GM23338 (cell line): ENCODE results near the gene USP31. TPM values are rescaled to one million over a fixed set of nuclear protein-coding genes. Genes with fewer than 3 reads are reported as not detected.
A peak's percentile ranks its signal among the peaks of the same experiment; 100 is the strongest.

Experiments
- ATAC-seq: fragments of 200-7000 bp; cut with Tn5 transposase; 3 replicates; pipeline ENCODE4 v1.9.1; 2020
- DNase-seq: peaks from one replicate; pipeline ENCODE4 v3.0.0-alpha.2; 2015; ENCODE audit warnings: low spot score
- H2AFZ ChIP-seq: fragments of 200-600 bp; sonication (generic); 2 replicates; pipeline ENCODE4 v1.8.0; 2016; ENCODE audit warnings: antibody characterized with exemption, mild to moderate bottlenecking, moderate library complexity
- H3F3A ChIP-seq: fragments of 200-600 bp; sonication (generic); replicated peaks from 2 replicates; pipeline ENCODE4 v1.8.0; 2017; ENCODE audit warnings: antibody characterized with exemption, mixed run types, low read depth
- H3K27ac ChIP-seq: fragments of 200-600 bp; sonication (generic); 2 replicates; pipeline ENCODE4 v1.6.1; 2016; ENCODE audit warnings: low read depth
- H3K27me3 ChIP-seq: fragments of 200-600 bp; sonication (generic); 2 replicates; pipeline ENCODE4 v1.8.0; 2016; ENCODE audit warnings: mild to moderate bottlenecking, mixed run types, moderate library complexity; ENCODE audit not compliant: insufficient read depth
- H3K36me3 ChIP-seq: fragments of 200-600 bp; sonication (generic); 2 replicates; pipeline ENCODE4 v1.8.0; 2016; ENCODE audit warnings: mild to moderate bottlenecking; ENCODE audit not compliant: insufficient read depth
- H3K4me1 ChIP-seq: fragments of 200-600 bp; sonication (generic); 2 replicates; pipeline ENCODE4 v1.8.0; 2016; ENCODE audit warnings: mild to moderate bottlenecking, moderate library complexity; ENCODE audit not compliant: insufficient read depth
- H3K4me2 ChIP-seq: fragments of 200-600 bp; sonication (generic); 2 replicates; pipeline ENCODE4 v1.7.1; 2017; ENCODE audit warnings: mixed run types
- H3K4me3 ChIP-seq: fragments of 200-600 bp; sonication (generic); 2 replicates; pipeline ENCODE4 v1.6.1; 2016; ENCODE audit warnings: mixed run types
- H3K79me2 ChIP-seq: fragments of 200-600 bp; sonication (generic); replicated peaks from 2 replicates; pipeline ENCODE4 v1.8.0; 2017; ENCODE audit warnings: mild to moderate bottlenecking; ENCODE audit not compliant: insufficient read depth
- H3K9me2 ChIP-seq: fragments of 200-600 bp; sonication (generic); 2 replicates; pipeline ENCODE4 v1.8.0; 2017; ENCODE audit not compliant: insufficient read depth
- H4K20me1 ChIP-seq: fragments of 200-600 bp; sonication (generic); replicated peaks from 2 replicates; pipeline ENCODE4 v1.8.0; 2017; ENCODE audit warnings: mild to moderate bottlenecking; ENCODE audit not compliant: insufficient read depth
- H3K27ac Mint-ChIP-seq: 2 replicates; pipeline ENCODE4 v1.8.0; 2020; ENCODE audit warnings: inconsistent platforms, mild to moderate bottlenecking, moderate library complexity, mixed read lengths
- H3K27me3 Mint-ChIP-seq: 3 replicates; pipeline ENCODE4 v1.8.0; 2022; ENCODE audit warnings: low read depth, mild to moderate bottlenecking, moderate library complexity, mixed read lengths, inconsistent platforms; ENCODE audit not compliant: insufficient read depth, poor library complexity
- H3K36me3 Mint-ChIP-seq: 3 replicates; pipeline ENCODE4 v1.8.0; 2021; ENCODE audit warnings: low read depth, mild to moderate bottlenecking, inconsistent platforms, moderate library complexity, mixed read lengths
- H3K4me1 Mint-ChIP-seq: 3 replicates; pipeline ENCODE4 v1.8.0; 2020; ENCODE audit warnings: mild to moderate bottlenecking, inconsistent platforms, mixed read lengths
- H3K4me3 Mint-ChIP-seq: 3 replicates; pipeline ENCODE4 v1.8.0; 2021; ENCODE audit warnings: moderate library complexity, mild to moderate bottlenecking, inconsistent platforms, mixed read lengths
- H3K9me3 Mint-ChIP-seq: 3 replicates; pipeline ENCODE4 v1.8.0; 2020; ENCODE audit warnings: moderate library complexity, mild to moderate bottlenecking, inconsistent platforms, mixed read lengths
- CREB1 ChIP-seq: fragments of 250-450 bp; sonication (Bioruptor Pico); IDR thresholded peaks from 2 replicates; pipeline ENCODE4 v1.5.0; 2020; ENCODE audit warnings: low read depth, mild to moderate bottlenecking, moderate library complexity
- CTCF ChIP-seq, 2 experiments: fragments of 200-600 bp in 1 of 2; sonication (generic) in 1 of 2; conservative IDR thresholded peaks; 2 replicates each; pipeline versions ENCODE4 v1.5.1 to v1.6.1; 2016 to 2017; ENCODE audit warnings: antibody characterized with exemption in 2 of 2, low read depth in 2 of 2, mild to moderate bottlenecking in 2 of 2, moderate library complexity in 1 of 2
- EZH2 ChIP-seq: fragments of 200-600 bp; sonication (generic); IDR thresholded peaks from one replicate; pipeline ENCODE4 v1.8.0; 2017; ENCODE audit warnings: antibody characterized with exemption, mild to moderate bottlenecking, low read depth; ENCODE audit not compliant: unreplicated experiment
- JUNB ChIP-seq: IDR thresholded peaks from one replicate; pipeline ENCODE4 v1.6.1; 2016; ENCODE audit warnings: antibody characterized with exemption; ENCODE audit not compliant: unreplicated experiment
- ZNF114 ChIP-seq: fragments of 250-450 bp; sonication (Bioruptor Pico); IDR thresholded peaks from 2 replicates; pipeline ENCODE4 v1.5.0; 2020; ENCODE audit warnings: mild to moderate bottlenecking, moderate library complexity
- ZNF462 ChIP-seq: fragments of 250-450 bp; sonication (Bioruptor Pico); IDR thresholded peaks from 2 replicates; pipeline ENCODE4 v1.5.0; 2020; ENCODE audit warnings: mild to moderate bottlenecking, moderate library complexity
- polyA plus RNA-seq: library from polyadenylated mRNA; unstranded; fragments of >200 nt; fragmentation: Nextera tagmentation; extraction: Ambion mirVana; gene quantifications from 2 replicates; pipeline ENCODE4 v1.2.1, GENCODE V29; 2016
- total RNA-seq: library from RNA; depleted of rRNA; stranded (reverse); fragments of >200 nt; shearing (Covaris generic); gene quantifications from 2 replicates; pipeline ENCODE4 v1.2.3, GENCODE V29; 2014

The USP31 gene
- total and polyA plus RNA-seq, 2 experiments from 2014 or later, result 4.3 to 17.9 TPM

- TF ChIP-seq ZNF462 (no peak), EZH2 (no peak), CTCF (conservative IDR thresholded peaks at IDR 0.05; ENCODE audit: low read depth in 2 of 2) (no peak), ZNF114 (no peak), CREB1 (CRISPR knock-in tag) (no peak), JUNB (no peak)
Measured at GRCh38 chr16:23187341-23187740, 38.1 kb upstream of the USP31 start (continued).

GRCh38 chr16:23186171-23186570, 36.9 kb upstream of the USP31 start:
- no peaks in the 10 kb centered on the region for H3K79me2 ChIP-seq
- H3K4me2 ChIP-seq, result no peak overlapping the region
- H4K20me1 ChIP-seq, result no peaks in the 10 kb centered on the region; the same call in 1 of the 2 replicates
- H3K27me3 ChIP-seq, result peaks cover 35% of the 10 kb centered on the region
- DNase-seq (peak; percentile 17), ATAC-seq (no peak)
- H2AFZ ChIP-seq, result 0 out of 2 replicates have a peak overlapping the region, but pooled peaks have one; percentile 63
- H3K36me3 ChIP-seq, result no peaks in the 10 kb centered on the region
- H3K4me3 Mint-ChIP-seq, result no peak overlapping the region
- H3K4me1 ChIP-seq, result peaks cover 22% of the 10 kb centered on the region; the same call in 1 of the 2 replicates
- no peak overlapping the region for H3K4me3 ChIP-seq
- H3K27me3 Mint-ChIP-seq, result peaks cover 28% of the 10 kb centered on the region
- no peaks in the 10 kb centered on the region for H3K9me2 ChIP-seq
- H3K9me3 Mint-ChIP-seq, result no peaks in the 10 kb centered on the region; the same call in 2 of the 3 replicates
- no peaks in the 10 kb centered on the region; the same call in 2 of the 3 replicates for H3K36me3 Mint-ChIP-seq
- H3K4me1 Mint-ChIP-seq, result peaks cover 9% of the 10 kb centered on the region
- no peak overlapping the region for H3K27ac Mint-ChIP-seq
- no peaks in the 10 kb centered on the region for H3F3A ChIP-seq
- no peak overlapping the region for H3K27ac ChIP-seq
- TF ChIP-seq ZNF462, result no peak
